BJ (cell line): ENCODE data around the gene SPDYE9. TPM values are rescaled to one million over a fixed set of nuclear protein-coding genes. Genes with fewer than 3 reads are reported as not detected.
"Not testable (repeated sequence)": the region's sequence is repeated elsewhere in the genome, so short reads cannot be mapped to it uniquely, and the experiment has no call there.

ENCODE experiments used
- CTCF ChIA-PET: fragments of 350-600 bp; formaldehyde crosslinking; extraction: SDS; loops from one replicate; lab custom pipeline; 2021; ENCODE audit warnings: antibody characterized with exemption, inconsistent platforms; lab: Yijun Ruan, JAX
- POLR2A ChIA-PET: fragments of 300-600 bp; sonication (Branson Sonifier 250); formaldehyde crosslinking; extraction: SDS; loops from one replicate; lab custom pipeline; 2021; ENCODE audit warnings: antibody characterized with exemption; lab: Charles Lee
- DNase-seq: peaks from one replicate; pipeline ENCODE4 v3.0.0-alpha.2; 2011; ENCODE audit warnings: low read depth
- H3K27me3 ChIP-seq: 2 replicates; pipeline ENCODE4 v1.6.0; 2011; ENCODE audit warnings: low read length; ENCODE audit not compliant: control insufficient read depth, insufficient read depth
- H3K36me3 ChIP-seq: 2 replicates; pipeline ENCODE4 v1.5.1; 2011; ENCODE audit warnings: low read length; ENCODE audit not compliant: control insufficient read depth, insufficient read depth
- H3K4me3 ChIP-seq: 2 replicates; pipeline ENCODE4 v1.5.1; 2011; ENCODE audit warnings: low read depth, mild to moderate bottlenecking, control low read depth, low read length
- polyA minus RNA-seq: library from RNA; depleted of rRNA, polyadenylated mRNA; stranded (reverse); fragments of >200 nt; gene quantifications from 2 replicates; pipeline ENCODE4 v1.2.3, GENCODE V29; 2011; rRNA and poly(A)+ RNA removed
- polyA plus RNA-seq: library from polyadenylated mRNA; depleted of rRNA; stranded (reverse); fragments of >200 nt; gene quantifications from 2 replicates; pipeline ENCODE4 v1.2.3, GENCODE V29; 2011; rRNA removed
- small RNA-seq: library from RNA; depleted of rRNA; stranded (forward); fragments of <200 nt; gene quantifications from one replicate; pipeline ENCODE3, GENCODE V24; 2012; ENCODE audit warnings: low replicate concordance, low read depth; ENCODE audit not compliant: insufficient read length

The SPDYE9 gene
- polyA plus RNA-seq (not detected in 2 replicates), polyA minus RNA-seq (not detected in 2 replicates)

GRCh38 chr7:73085938-73086337 lies at the start of gene SPDYE9:
Gene SPDYE9, minus strand, starts transcription at chr7:73086038. Its CDS starts 1,800 bp downstream, at chr7:73084238.
- H3K27me3 ChIP-seq, POLR2A ChIA-PET, DNase-seq, H3K4me3 ChIP-seq, H3K36me3 ChIP-seq, CTCF ChIA-PET: not testable (repeated sequence)

- H3K4me3 ChIP-seq, H3K27me3 ChIP-seq, DNase-seq, CTCF ChIA-PET, POLR2A ChIA-PET, H3K36me3 ChIP-seq: not testable (repeated sequence)
Observed at GRCh38 chr7:73134866-73135265, 49.0 kb upstream of the SPDYE9 start.

GRCh38 chr7:73132651-73133217 lies 46.9 kb upstream of the SPDYE9 start:
- POLR2A ChIA-PET, H3K27me3 ChIP-seq, CTCF ChIA-PET: not testable (repeated sequence)

GRCh38 chr7:73130612-73131011 lies 44.8 kb upstream of the SPDYE9 start:
- DNase-seq, POLR2A ChIA-PET, CTCF ChIA-PET, H3K36me3 ChIP-seq, H3K27me3 ChIP-seq, H3K4me3 ChIP-seq: not testable (repeated sequence)

More at GRCh38 chr7:73132651-73133217, 46.9 kb upstream of the SPDYE9 start:
- not testable (repeated sequence) for DNase-seq, H3K36me3 ChIP-seq, H3K4me3 ChIP-seq

- H3K36me3 ChIP-seq, POLR2A ChIA-PET, DNase-seq, CTCF ChIA-PET, H3K27me3 ChIP-seq, H3K4me3 ChIP-seq: not testable (repeated sequence)
Observed at GRCh38 chr7:73124126-73124525, 38.3 kb upstream of the SPDYE9 start.

- H3K4me3 ChIP-seq, DNase-seq, H3K27me3 ChIP-seq, H3K36me3 ChIP-seq, POLR2A ChIA-PET, CTCF ChIA-PET: not testable (repeated sequence)
Observed at GRCh38 chr7:73122778-73123447, 37.1 kb upstream of the SPDYE9 start.

GRCh38 chr7:73118155-73118554 lies 32.3 kb upstream of the SPDYE9 start:
- POLR2A ChIA-PET, H3K4me3 ChIP-seq, DNase-seq, CTCF ChIA-PET, H3K27me3 ChIP-seq, H3K36me3 ChIP-seq: not testable (repeated sequence)

GRCh38 chr7:73057811-73058210 lies 28.0 kb downstream of the SPDYE9 start, which contains the start of gene SPDYE11:
Gene SPDYE11, minus strand, starts transcription at chr7:73057911. Its CDS starts 1,800 bp downstream, at chr7:73056111.
- CTCF ChIA-PET, H3K36me3 ChIP-seq, H3K4me3 ChIP-seq, H3K27me3 ChIP-seq, POLR2A ChIA-PET, DNase-seq: not testable (repeated sequence)

- H3K27me3 ChIP-seq, CTCF ChIA-PET, H3K4me3 ChIP-seq, POLR2A ChIA-PET, DNase-seq, H3K36me3 ChIP-seq: not testable (repeated sequence)
Observed at GRCh38 chr7:73029666-73030065, 56.2 kb downstream of the SPDYE9 start, which contains the start of gene SPDYE8. Gene SPDYE8, minus strand, starts transcription at chr7:73029766. Its CDS starts 1,800 bp downstream, at chr7:73027966.

Small RNAs within 50 kb of the gene (small RNA-seq; reads per million reads assigned to genes)
- not detected for gene RF00019

Other genes starting within 250 kb of the SPDYE9 start
- 3.7 and 3.9 TPM in 2 replicates for gene POM121, start 160.9 kb downstream of the SPDYE9 start, polyA plus RNA-seq
- not detected in 2 replicates for gene TRIM74, start 116.6 kb downstream of the SPDYE9 start, polyA plus RNA-seq
- not detected in 2 replicates for gene SPDYE8, start 56.3 kb downstream of the SPDYE9 start, polyA plus RNA-seq
- not detected in 2 replicates for gene SPDYE11, start 28.1 kb downstream of the SPDYE9 start, polyA plus RNA-seq
- 13.7 and 23.6 TPM in 2 replicates for gene NSUN5, start 222.8 kb upstream of the SPDYE9 start, polyA plus RNA-seq
- not detected in 2 replicates for gene TRIM50, start 242.0 kb upstream of the SPDYE9 start, polyA plus RNA-seq
- not detected in 2 replicates for gene FKBP6, start 242.1 kb upstream of the SPDYE9 start, polyA plus RNA-seq